NCI-H128 (cell line): ENCODE data around the gene ATXN1.
"Not testable (repeated sequence)": the region's sequence is repeated elsewhere in the genome, so short reads cannot be mapped to it uniquely, and the experiment has no call there.

Experiments
- DNase-seq: peaks from one replicate; lab custom pipeline; 2025; ENCODE audit not compliant: unreplicated experiment; lab: John Stamatoyannopoulos, UW

ATXN1 gene

GRCh38 chr6:16704401-16705045 lies 56.7 kb downstream of the ATXN1 start:
- DNase-seq: no peak

- DNase-seq: not testable (repeated sequence)
These were observed 58.5 kb downstream of the ATXN1 start for GRCh38 chr6:16702627-16703378.

GRCh38 chr6:16700916-16701234 lies 60.4 kb downstream of the ATXN1 start:
- DNase-seq: no peak

DNA sequence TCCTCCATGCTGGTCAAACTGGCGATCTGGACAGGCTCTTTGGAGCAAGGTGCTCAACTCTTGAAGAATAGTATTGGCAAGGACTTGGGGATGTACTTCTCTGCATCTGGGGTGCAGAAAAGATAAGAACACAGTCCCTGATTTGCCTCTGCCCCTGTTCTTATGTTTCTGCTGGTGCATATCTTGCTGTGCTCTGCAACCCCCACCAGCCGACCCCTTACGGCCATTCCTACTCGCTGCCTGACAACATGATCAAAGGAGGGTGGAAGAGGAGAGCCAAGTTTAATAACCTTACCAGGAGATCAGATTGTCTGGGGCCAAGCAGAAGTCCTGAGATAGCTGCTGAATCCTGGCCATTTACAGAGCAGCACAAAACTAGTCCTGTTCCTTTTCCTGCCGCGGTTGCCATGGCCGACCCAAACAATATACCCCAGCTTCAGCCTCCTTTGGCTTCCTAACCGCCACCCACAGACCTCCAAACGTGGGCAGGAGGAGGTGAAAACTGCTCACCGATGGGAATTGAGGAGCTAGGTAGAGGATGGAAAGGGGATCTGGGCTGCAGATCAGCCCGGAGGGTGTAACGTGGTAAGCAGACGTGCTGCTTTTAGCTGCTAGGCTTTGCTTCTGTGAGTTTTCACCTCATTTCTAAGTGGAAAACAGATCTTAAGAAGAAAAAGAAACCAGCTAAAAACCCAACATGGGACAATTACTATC lies 60.9 kb downstream of the ATXN1 start:
- no peak for DNase-seq

- DNase-seq: no peak
These were observed 62.0 kb downstream of the ATXN1 start for GRCh38 chr6:16698997-16699868.

- no peak for DNase-seq
These were observed 63.1 kb downstream of the ATXN1 start for GRCh38 chr6:16698162-16698533.

DNA sequence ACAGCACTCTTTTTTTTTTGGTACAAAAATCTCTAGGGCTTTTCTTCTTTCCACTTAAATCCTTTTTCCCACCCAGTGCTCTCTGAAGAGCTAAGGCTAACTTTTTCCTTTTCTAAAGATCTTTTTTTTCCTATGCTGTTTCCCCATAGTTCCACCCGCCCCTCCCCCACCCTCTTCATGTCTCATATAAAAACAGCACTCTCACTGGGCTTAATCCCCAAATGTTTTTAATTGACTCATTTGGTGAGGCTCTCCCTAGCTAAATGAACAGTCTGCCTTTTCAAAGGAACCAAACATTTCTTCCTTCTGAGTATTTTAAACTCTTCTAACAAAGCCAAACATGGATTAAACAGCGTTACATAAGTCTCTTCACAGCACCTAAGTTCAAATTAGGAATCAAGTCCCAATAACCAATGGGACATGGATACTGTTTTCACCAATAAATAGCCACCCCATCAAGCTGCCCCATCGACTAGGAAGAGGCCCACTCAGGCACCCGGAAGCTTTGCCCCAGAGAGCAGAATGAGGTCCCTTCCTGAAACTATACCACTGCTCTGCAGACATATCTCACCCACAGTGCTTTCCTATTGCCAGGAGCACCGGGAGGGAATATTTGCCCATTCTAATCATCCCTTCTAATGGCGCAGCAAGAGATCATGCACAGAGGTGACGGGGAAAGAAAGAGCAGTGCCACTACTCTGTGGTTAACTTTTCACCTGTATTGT lies 63.7 kb downstream of the ATXN1 start:
- no peak for DNase-seq

DNA sequence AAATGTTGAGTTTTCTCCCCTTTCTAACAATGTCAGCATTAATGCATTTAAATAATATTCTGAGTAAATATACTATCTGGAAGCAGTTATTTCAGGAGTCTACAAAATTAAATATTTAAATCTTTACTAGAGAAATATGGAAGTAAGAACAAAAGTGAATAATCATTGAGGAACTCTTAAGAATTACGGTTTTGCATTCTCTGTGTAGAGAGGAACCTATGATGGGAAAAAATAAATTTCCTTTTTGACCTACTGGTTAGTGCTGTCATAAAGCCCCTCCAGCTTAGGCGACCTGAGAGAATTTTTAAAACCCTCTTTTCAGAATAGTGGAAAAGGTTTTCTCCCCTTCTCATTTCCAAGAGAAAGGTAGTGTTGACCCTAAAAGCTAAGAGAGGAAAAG lies 64.8 kb downstream of the ATXN1 start:
- no peak for DNase-seq

GRCh38 chr6:16694781-16695578 lies 66.3 kb downstream of the ATXN1 start:
- DNase-seq: no peak

GRCh38 chr6:16691324-16691723 lies 69.9 kb downstream of the ATXN1 start:
- DNase-seq: no peak

- no peak for DNase-seq
These were observed 70.6 kb downstream of the ATXN1 start for GRCh38 chr6:16690608-16691142.

GRCh38 chr6:16689788-16690607 lies 71.3 kb downstream of the ATXN1 start:
- DNase-seq: no peak

- no peak for DNase-seq
These were observed 72.2 kb downstream of the ATXN1 start for GRCh38 chr6:16688984-16689636.

DNA sequence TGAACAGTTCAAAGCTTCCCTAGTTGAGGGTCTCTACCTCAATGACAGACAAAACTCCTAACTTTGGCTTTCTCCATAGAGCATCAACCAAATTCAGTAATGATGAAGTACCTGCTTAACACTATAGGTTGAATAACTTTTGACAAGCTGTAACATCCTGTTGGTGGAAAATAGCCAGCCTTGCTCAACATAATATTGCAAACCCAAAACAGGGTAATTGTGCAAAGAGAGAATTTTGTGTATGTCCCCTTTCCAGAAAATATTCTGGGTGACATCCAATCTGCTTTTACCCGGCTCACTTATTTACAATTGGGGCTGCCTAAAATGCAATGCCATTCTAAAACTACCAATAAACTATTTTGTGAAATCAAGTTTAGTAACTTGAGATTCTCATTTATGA lies 72.8 kb downstream of the ATXN1 start:
- DNase-seq: no peak

DNA sequence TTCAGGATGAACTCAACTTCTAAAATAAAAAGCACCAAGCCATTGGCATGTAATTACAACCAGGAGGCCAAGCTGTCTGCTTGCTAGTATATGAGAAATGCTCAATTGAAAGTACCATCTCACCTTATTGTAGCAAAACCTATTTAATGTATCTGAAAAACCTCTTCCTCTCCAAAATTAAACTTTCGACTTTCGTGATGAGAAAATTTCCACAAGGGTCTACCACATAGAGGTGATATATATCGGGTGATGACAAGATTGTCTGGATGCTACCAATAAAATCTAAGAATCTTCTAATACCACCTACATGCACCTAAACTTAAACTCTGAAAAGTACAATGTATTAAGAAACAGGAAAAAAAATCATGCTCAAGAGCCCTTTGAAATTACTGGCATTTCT lies 74.2 kb downstream of the ATXN1 start:
- DNase-seq: no peak

DNA sequence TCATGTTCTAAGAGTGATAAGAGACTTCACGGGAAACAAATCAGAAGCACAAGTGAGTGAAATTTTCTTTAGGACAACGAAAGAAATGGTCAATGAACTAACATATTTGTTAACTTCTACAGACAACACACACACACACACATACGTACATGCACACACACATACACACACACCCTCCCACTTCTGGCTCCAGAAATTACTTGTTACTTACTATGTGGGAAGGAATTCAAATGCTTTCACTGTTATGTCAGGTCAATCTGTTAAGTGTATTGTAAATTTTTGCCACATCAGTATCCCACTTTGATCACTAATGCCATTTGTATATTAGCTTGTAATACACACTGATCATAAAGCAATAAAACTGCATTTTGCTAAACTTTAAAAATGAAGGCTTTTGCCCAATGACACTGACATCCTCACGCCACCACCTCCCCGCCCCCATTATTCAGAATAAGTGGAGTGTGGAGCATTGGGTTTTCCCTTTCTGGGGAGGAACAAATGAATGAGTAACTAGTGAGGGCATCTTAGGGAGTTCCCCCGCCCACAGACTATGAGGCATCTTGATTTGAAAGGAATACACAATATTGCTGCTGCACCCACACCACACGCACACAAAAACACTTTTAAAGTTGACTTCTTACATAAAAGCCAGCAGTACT lies 76.2 kb downstream of the ATXN1 start:
- DNase-seq: no peak

DNA sequence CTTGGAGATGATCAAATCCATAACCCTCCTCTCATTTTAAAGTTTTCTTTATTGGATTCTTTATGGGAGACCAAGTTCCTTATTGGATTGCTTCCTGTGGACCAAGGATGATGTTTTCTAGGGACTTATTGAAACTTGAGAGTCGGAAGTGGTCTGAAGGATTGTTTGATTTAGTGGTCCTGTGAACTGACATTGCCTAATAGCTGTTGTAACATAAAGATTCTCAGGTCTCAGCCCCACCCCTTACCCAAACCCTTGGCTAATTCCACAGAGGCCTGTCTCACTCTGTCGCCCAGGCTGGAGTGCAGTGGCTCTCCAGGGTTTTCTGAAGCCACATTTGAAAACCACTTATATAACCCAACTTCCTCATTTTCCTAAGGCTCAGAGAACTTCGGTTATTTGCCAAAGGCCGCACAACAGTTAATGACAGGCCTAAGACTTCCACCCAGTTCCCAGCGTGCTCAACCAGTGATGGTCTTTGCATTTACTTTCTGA lies 77.0 kb downstream of the ATXN1 start:
- no peak for DNase-seq
